DMS53 treated with DMSO at 0.1 percent for 48 hours (cell line): ENCODE results near the gene MBOAT2.
"Not testable (repeated sequence)": the region's sequence is repeated elsewhere in the genome, so short reads cannot be mapped to it uniquely, and the experiment has no call there.

Experiments used
- DNase-seq: peaks from one replicate; lab custom pipeline; 2025; ENCODE audit not compliant: unreplicated experiment; lab: John Stamatoyannopoulos, UW

The MBOAT2 gene

GRCh38 chr2:8993902-8994278 is 9.6 kb downstream of the MBOAT2 start:
- DNase-seq: no peak

- no peak for DNase-seq
Measured at GRCh38 chr2:8993196-8993901, 10.1 kb downstream of the MBOAT2 start.

DNA sequence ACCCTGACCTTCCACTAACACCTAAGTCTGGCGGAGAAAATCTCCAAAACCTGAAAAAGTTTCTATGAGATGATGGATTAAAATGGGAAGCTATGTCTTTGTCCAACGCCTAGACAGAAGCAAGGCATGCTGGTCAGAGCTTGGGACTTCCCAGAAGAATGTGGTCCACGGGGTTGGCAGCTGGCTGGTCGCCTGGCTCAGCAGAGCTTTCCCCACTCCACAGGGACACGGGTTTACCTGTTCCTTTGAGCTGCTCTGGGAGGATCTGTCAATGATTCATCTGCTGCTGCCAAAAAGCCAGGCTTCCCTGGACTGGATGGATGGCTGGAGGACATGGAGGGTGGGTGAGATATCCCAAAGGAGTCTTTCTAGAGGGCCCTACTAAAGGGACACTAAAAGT is 10.8 kb downstream of the MBOAT2 start:
- DNase-seq: no peak

DNA sequence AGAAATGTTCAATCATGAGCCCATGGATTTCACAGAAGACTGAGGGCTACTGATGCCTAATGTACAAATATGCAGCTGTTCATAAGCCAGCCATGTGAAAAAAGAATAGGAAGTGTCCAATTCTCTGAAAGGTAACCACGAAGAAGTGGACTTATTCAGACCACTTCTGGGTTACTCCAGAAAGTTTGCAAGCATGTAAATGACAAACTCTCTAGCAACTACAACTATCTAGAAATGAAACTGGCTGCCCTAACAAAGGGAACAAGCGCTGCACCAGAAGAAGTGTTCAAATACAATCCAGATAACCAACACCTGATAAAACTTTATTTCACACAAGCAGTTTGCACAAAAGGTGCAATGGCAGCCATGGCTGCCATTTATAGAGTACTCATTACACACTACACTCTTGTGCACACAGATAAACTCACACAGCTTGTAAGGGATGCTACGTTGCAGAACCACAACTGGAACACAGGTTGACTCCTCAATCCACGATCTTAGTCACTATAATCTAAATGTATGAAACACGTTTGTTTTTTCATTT is 13.9 kb downstream of the MBOAT2 start:
- no peak for DNase-seq

- no peak for DNase-seq
Measured at GRCh38 chr2:8987410-8987809, 16.1 kb downstream of the MBOAT2 start.

DNA sequence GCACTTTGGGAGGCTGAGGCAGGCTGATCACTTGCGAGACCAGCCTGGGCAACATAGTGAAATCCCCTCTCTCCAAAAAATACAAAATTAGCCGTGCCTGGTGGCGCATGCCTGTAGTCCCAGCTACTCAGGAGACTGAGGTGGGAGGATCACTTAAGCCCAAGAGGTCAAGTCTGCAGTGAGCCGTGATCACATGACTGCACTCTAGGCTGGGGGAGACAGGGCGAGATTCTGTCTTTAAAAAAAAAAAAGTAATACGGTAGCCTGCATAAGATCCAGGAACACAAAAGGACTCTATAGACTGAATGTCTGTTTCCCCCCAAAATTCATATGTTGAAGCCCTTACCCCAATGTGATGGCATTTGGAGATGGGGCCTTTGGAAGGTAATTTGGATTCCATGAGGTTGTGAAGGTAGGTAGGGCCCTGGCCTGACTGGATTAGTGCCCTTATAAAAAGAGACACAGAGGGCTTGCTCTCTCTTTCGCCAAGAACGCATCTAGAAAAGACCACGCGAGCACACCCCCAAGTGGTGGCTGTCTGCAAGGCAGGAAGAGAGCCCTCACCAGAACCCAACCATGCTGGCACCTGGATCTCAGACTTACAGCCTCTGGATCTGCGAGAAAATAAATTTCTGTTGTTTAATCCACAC is 17.0 kb downstream of the MBOAT2 start:
- no peak for DNase-seq

DNA sequence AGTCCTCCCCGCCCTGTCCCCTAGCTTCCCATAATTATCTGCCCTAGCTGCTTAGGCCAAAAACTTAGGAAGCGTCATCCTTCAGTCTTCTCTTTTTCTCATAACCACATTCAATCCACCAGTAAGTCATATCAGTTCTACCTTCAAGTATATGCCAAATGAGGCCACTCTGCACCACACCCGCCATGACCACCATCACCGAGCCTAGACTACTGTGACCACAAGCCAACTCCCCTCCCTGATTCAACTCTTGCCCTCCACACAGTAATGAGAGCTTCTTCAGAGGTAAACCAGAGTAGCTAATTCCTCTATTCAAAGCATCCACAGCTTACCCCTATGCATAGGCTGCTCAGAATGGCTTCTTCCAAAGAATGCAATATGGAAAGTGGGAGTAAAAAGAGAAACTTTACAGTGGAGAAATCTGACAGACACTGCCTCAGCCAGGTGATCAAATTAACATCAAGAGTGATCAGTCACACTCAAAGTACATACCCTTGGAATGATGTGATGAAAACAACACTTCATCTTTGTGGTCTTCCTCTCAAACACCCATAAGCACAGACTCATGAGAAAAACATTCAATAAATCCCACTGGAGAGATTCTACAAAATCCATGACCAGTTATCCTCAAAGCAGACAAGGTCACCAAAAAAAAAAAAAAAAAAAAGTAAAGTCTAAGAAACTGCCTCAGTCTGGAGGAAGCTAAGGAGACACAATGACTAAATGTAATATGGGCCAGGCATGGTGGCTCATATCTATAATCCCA is 17.7 kb downstream of the MBOAT2 start:
- no peak for DNase-seq

GRCh38 chr2:8984855-8985254 is 18.6 kb downstream of the MBOAT2 start:
- no peak for DNase-seq

GRCh38 chr2:8984157-8984556 is 19.3 kb downstream of the MBOAT2 start:
- no peak for DNase-seq

DNA sequence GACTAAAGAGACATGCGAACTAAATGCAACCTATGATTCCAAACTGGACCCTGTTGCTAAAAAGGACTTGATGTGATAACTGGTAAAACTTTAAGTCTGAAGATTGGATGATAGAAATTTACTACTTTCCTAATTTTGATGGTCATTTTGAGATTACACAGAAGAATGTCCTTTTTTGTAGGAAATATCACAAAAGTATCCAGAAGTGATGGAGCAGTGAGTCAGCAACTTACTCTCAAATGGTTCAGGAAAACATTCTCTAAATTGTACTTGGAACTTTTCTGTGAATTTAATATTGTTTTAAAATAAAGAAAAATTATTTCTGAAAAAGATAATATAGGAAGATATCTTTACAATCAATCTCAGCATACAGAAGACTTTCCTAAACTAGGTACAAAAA is 19.9 kb downstream of the MBOAT2 start:
- DNase-seq: no peak

GRCh38 chr2:8981876-8982275 is 21.6 kb downstream of the MBOAT2 start:
- no peak for DNase-seq

DNA sequence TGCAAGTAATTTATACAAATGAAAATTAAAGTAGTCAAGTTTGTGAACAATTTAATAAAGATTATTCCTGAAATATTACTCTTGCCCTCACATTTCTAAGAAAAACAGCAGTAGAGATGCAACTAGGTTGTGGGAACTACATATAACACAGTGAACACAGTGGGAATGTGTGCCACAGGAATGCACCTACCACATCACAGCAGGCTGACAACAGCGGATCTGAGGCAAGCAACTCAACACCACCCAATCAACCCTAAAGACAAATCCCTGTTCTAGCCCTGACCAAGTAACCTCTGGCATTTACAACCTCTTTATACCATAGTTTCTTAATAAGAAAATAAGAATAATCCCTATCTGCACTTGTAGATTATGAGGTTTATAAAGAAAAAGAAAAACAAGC is 23.4 kb downstream of the MBOAT2 start:
- DNase-seq: no peak

GRCh38 chr2:8977758-8978157 is 25.7 kb downstream of the MBOAT2 start:
- no peak for DNase-seq

DNA sequence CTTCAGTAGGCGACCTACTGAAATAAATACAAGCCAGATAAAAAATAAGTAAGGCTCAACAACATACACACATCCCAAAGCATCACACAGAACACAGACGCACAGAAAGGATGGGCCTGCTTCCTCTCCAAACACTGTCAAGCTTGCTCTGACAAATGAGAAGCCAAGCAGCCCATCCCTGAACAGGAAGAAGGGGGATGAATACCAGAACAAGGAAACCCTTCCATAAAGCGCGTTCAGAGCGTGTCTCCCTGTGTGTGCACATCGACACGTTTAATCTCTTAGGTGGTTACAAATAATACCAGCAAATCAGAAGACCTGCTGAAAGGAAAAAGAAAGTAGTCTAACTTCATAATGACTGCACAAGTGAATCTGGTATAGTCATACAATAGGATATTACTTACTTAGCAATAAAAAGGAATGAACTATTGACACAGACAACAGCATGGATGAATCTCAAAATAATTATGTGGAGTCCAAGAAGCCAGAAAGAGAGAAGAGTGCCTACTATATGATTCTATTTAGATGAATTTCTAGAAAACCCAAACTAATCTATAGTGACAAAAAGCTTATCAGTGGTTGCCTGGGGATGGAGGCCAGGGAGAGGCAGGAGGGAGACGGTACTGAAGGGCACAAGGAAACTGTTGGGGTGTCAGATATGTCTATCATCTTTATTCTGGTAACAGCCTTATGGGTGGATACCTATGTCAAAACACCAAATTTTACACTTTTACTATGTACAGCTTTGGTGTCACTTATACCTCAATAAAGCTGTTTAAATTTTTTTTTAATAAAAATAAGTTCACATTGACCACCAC is 26.8 kb downstream of the MBOAT2 start:
- DNase-seq: no peak

GRCh38 chr2:8974016-8974415 is 29.5 kb downstream of the MBOAT2 start:
- DNase-seq: no peak

DNA sequence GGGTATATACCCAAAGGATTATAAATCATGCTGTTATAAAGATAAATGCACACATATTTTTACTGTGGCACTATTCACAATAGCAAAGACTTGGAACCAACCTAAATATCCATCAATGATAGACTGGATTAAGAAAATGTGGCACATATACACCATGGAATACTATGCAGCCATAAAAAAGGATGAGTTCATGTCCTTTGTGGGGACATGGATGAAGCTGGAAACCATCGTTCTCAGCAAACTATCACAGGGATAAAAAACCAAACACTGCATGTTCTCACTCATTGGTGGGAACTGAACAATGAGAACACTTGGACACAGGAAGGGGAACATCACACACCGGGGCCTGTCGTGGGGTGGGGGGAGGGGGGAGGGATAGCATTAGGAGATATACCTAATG is 30.5 kb downstream of the MBOAT2 start:
- DNase-seq: not testable (repeated sequence)

GRCh38 chr2:8972535-8972934 is 30.9 kb downstream of the MBOAT2 start:
- not testable (repeated sequence) for DNase-seq

DNA sequence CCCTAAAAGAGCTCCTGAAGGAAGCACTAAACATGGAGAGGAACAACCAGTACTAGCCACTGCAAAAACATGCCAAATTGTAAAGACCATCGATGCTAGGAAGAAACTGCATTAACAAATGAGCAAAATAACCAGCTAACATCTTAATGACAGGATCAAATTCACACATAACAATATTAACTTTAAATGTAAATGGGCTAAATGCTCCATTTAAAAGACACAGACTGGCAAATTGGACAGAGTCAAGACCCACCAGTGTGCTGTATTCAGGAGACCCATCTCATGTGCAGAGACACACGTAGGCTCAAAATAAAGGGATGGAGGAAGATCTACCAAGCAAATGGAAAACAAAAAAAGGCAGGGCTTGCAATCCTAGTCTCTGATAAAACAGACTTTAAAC is 34.1 kb downstream of the MBOAT2 start:
- not testable (repeated sequence) for DNase-seq

DNA sequence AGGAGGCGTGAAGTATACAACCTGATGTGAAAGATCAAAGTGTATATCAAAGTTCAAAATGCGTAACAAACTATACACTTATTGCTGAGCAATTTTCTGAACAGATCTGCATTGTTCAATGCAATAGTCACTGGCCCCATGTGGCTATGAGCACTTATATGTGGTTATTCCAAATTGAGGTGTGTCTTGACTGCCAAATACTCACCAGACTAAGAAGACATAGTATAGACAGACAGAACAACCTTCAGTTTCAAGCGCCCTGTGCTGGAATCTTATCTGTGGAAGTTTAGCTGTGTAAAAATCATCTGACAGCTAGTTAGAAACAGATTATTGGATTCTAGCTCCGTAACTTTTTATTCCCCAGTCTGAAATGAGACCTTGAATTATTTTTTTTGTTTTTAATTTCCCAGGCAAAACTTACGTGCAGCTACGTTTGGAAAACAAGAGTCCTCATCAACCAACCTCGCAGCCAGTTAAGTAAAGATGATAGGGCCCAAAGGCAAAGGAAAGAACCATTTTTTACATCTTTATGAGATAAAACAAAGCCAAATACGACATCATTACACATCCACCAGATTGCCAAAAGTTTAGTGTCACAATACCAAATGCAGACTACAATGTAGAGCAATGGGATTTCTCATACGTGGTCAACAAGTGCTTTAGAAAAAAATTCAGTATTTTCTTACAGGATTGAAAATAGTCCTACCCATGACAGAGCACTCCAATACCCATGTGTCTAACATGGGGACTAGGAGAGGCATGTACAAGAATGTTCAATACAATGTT is 37.2 kb downstream of the MBOAT2 start:
- no peak for DNase-seq
